Activated CD8-positive, alpha-beta memory T cell treated with anti-CD3 and anti-CD28 coated beads for 1 hour (primary cell): ENCODE data around the gene EGFR.

Experiments used
- DNase-seq, 2 donors: peaks; one replicate each; pipeline ENCODE4 v3.0.0-alpha.2; 2020; ENCODE audit warnings: low read depth in 1 of 2; ENCODE audit errors: extremely low read depth in 1 of 2

EGFR gene

GRCh38 chr7:55080000-55080623 is 61.3 kb downstream of the EGFR start:
- no peak for DNase-seq

GRCh38 chr7:55081068-55081467 is 62.3 kb downstream of the EGFR start:
- no peak for DNase-seq

- DNase-seq, result no peak
Measured at GRCh38 chr7:55081472-55082227, 62.8 kb downstream of the EGFR start.

GRCh38 chr7:55082228-55082603 is 63.4 kb downstream of the EGFR start:
- no peak for DNase-seq

- DNase-seq, result no peak
Measured at GRCh38 chr7:55083206-55083605, 64.4 kb downstream of the EGFR start.

- no peak for DNase-seq
Measured at GRCh38 chr7:55084307-55084706, 65.5 kb downstream of the EGFR start.

GRCh38 chr7:55085511-55086412 is 66.9 kb downstream of the EGFR start:
- no peak for DNase-seq

- no peak for DNase-seq
Measured at GRCh38 chr7:55086413-55087201, 67.8 kb downstream of the EGFR start.

- no peak for DNase-seq
Measured at GRCh38 chr7:55087521-55087961, 68.7 kb downstream of the EGFR start.

GRCh38 chr7:55088107-55088506 is 69.3 kb downstream of the EGFR start:
- no peak for DNase-seq

- DNase-seq, result no peak
Measured at GRCh38 chr7:55088620-55089019, 69.8 kb downstream of the EGFR start.

- DNase-seq, result no peak
Measured at GRCh38 chr7:55092186-55092974, 73.6 kb downstream of the EGFR start.

GRCh38 chr7:55092975-55093373 is 74.2 kb downstream of the EGFR start:
- no peak for DNase-seq

GRCh38 chr7:55093674-55094073 is 74.9 kb downstream of the EGFR start:
- DNase-seq, result no peak

- DNase-seq, result no peak
Measured at GRCh38 chr7:55094092-55094690, 75.4 kb downstream of the EGFR start.

GRCh38 chr7:55095672-55096071 is 76.9 kb downstream of the EGFR start:
- DNase-seq, result no peak

- no peak for DNase-seq
Measured at GRCh38 chr7:55096323-55096722, 77.5 kb downstream of the EGFR start.

- no peak for DNase-seq
Measured at GRCh38 chr7:55097100-55097499, 78.3 kb downstream of the EGFR start.

- DNase-seq, result no peak
Measured at GRCh38 chr7:55099066-55099820, 80.4 kb downstream of the EGFR start.
